Measurements from ENCODE around the gene POMP. TPM values are rescaled to one million over a fixed set of nuclear protein-coding genes. Genes with fewer than 3 reads are reported as not detected.
A peak's percentile ranks its signal among the peaks of the same experiment; 100 is the strongest.
"Not testable (repeated sequence)": the region's sequence is repeated elsewhere in the genome, so short reads cannot be mapped to it uniquely, and the experiment has no call there.

The POMP gene
- polyA plus RNA-seq, 12 donors, result 34.2 to 82.4 (median 70.5) TPM; not detected in 1

DNA sequence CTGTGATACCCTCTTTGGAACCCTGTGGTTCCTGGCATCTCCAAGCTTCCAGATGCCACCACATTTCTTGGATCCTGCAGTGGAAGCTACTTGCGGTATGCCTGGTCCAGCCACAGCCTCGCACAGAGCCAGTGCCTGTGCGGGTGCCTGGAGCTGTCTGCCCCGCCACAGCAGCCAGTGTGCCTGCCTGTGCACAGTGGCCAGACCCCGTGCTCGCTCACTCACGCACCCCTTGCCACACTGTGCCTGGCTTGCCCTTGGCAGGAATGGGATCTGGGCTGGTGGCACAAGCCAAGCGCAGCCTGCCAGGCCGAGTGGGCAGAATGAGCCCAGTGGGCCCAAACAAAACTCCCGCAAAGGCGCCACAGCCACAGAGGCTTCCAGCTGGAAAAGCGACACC is 26.2 kb downstream of the POMP start:
- no peak for DNase-seq

GRCh38 chr13:28685892-28686291 is 27.0 kb downstream of the POMP start:
- DNase-seq, result no peak

GRCh38 chr13:28693605-28694491 is 34.9 kb downstream of the POMP start:
- DNase-seq, result not testable (repeated sequence)

- DNase-seq, result no peak
These were observed 38.5 kb downstream of the POMP start for GRCh38 chr13:28697441-28697840.

DNA sequence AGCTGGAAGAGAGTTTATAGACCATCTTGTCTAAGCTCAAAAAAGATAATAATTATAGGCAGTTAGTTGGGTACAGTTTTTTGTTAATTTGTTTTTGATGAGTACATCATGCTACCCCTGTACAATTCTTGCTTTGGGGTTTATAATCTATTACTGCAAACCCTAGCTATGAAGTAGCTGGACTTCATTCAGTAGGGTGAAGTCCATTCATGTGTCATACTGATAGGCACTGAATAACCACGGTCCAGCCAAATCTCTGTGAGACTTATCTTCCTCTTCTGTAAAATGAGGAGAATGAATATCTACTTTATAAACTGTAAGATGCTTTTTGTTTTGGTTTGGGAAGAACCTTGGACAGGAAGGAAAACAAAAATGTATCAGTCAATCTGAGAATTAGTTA is 40.3 kb downstream of the POMP start:
- no peak for DNase-seq

GRCh38 chr13:28704282-28704681 is 45.4 kb downstream of the POMP start:
- no peak for DNase-seq

GRCh38 chr13:28704919-28705318 is 46.0 kb downstream of the POMP start:
- no peak for DNase-seq

GRCh38 chr13:28705461-28706083 is 46.6 kb downstream of the POMP start:
- no peak for DNase-seq

DNA sequence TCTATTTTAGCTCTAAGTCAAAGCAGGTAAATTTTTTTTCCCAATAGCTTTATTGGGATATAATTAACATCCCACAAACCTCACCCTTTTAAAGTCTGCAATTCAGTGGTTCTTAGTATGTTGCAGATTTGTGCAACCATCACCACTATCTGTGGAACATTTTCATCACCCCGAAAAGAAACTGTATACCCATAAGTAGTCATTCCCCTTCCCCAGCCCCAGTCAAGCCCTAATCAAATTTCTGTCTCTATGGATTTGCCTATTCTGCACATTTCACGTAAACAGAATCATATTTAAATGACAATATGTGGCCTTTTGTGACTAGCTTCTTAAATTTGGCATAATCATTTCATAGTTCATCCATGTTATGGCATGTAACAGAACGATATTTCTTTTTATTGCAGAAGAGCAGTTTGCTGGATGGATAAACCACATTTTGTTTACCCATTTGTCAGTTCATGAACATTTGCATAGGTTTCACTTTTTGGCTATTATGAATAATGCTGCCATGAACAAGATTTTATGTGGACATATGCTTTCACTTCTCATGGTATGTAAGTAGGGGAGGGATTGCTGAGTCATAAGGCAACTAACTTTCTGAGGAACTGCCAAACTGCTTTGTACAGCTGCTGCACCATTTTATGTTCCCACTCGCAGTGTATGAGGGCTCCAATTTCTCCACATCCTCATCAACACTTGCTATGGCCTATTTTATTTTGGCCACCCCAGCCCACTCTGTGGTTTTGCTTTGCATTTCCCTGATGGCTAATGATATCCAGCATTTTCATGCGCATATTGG is 48.9 kb downstream of the POMP start:
- DNase-seq, result peak; percentile 59

DNA sequence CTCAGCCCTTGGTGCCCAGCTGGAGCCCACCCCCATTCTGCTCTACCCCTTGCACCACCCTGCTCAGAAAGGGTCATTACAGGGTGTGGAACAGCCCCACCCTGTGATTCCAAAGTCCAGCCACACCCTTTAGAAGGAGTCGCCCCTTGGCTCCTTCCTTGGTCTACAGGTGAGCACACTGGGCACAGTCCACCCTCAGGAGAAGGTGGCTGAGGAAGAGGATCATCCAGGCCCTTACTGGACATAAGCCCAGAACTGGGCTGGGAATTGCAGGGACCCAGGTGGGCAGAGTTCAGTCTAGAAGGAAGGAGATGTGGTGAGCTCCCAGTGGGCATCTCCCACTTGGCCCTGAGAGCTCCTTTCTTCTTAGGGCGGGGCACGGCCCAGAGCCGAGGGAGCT is 51.2 kb downstream of the POMP start:
- DNase-seq, result no peak

GRCh38 chr13:28714651-28715050 is 55.7 kb downstream of the POMP start:
- no peak for DNase-seq

GRCh38 chr13:28716511-28716910 is 57.6 kb downstream of the POMP start:
- DNase-seq, result no peak

- DNase-seq, result no peak
These were observed 58.2 kb downstream of the POMP start for GRCh38 chr13:28717170-28717569.

- DNase-seq, result no peak
These were observed 59.2 kb downstream of the POMP start for GRCh38 chr13:28718196-28718542.

- DNase-seq, result peak; percentile 99
These were observed 59.8 kb downstream of the POMP start, which contains the start of gene SLC46A3 for GRCh38 chr13:28718543-28719226. SLC46A3 (minus strand) TSS chr13:28718970; CDS start chr13:28717998, 972 bp downstream.

DNA sequence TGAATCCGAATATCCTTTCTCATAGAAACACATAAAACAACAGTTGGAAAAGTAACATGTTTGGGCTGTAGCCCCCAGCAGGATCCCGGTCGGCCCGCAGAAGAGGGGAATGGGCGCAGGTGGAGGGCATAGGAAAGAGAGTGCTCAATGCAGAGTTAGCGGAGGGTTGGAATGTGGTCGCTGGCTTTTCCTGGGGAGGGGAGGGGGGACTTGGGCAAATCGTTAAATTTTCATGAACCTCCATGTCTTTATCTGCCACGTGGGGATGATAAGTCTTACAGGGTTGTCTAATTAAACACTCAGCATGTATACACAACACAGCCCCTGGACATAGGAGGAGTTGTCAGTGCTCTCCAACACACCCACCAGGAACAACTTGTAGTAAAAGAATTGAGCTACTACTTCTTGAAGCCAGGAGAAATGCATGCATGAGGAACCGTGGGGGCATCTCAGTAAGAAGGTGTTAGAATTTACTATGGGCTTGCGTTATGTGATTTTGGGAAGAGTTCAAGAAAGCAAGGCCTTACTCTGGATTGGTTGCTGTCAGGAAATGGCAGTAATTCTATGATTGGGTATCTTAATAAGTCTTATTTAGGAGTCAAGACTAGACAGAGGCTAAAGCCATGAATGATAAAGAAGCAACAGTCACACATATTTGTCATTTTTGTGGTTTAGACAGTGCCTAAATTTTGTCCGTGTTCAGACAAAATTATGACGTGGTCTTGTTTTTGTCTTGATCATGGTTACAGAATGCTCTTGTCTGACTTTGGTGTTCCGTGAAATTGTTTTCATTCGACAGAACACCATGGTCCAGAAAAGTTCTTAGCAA is 60.5 kb downstream of the POMP start:
- no peak for DNase-seq

DNA sequence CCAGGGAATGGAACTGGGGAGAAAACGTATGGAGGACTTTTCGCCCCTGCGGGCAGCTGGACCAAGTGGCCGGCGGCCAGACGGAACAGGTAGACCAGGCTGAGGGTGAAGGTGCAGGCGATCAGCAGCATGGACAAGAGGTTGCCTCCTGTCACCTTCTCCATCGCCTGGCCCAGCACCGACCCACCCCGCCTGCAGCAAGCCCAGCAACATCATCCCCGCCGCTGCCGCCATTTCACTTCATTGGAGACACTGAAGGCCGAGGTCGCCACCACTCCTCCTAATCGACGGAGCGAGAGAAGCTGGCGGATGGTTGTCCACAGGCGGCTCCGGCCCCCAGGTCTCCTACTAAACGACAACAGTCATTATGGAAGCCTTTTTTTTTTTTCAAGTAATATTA is 64.9 kb downstream of the POMP start:
- DNase-seq, result no peak

DNA sequence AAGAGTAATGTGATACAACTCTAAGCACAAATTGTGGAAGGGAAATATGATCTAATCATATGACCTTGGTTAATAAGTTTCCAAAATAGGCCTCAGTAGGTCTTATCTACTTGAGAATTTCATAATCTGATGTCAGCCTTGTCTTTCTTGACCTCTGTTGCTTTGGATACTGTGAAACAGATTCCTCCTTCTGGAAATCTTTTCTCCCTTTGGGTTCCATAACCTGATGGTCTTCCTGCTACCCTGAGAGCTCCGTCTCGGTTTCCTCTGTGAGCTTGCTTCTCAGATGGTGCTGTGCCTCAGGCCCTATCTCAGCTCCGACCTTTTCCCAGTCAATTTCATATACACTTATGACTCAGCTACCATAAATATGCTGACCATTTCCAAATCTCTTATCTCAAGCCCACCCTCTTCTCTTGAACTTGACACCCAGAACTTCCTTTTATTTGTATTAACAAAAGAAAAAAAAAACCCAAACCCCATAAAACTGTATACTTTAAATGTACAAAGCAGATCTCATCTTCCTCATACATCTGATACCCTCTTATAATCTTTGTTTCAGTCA is 66.2 kb downstream of the POMP start:
- no peak for DNase-seq
